GM20431 (cell line): Measurements from ENCODE around the gene ATXN1.

Source experiments
- in situ Hi-C: fragments of 300-500 bp; cut with MseI, MboI; formaldehyde crosslinking; loops from one replicate; pipeline ENCODE4 v1.15.0; 2020; ENCODE audit warnings: low sequenced_read_pairs; ENCODE audit not compliant: unreplicated experiment

ATXN1 gene

GRCh38 chr6:16596616-16597331, 164.5 kb downstream of the ATXN1 start:
- in situ Hi-C loops = no loop called here

- in situ Hi-C loops = no loop called here
These were observed 165.6 kb downstream of the ATXN1 start for GRCh38 chr6:16595514-16596120.

GRCh38 chr6:16594849-16595248, 166.4 kb downstream of the ATXN1 start:
- in situ Hi-C loops = no loop called here

GRCh38 chr6:16592223-16592911, 168.9 kb downstream of the ATXN1 start:
- in situ Hi-C loops = no loop called here

- in situ Hi-C loops = no loop called here
These were observed 169.7 kb downstream of the ATXN1 start for GRCh38 chr6:16591396-16592222.

- in situ Hi-C loops = no loop called here
These were observed 175.5 kb downstream of the ATXN1 start for GRCh38 chr6:16585805-16586204.

- in situ Hi-C loops = no loop called here
These were observed 178.0 kb downstream of the ATXN1 start for GRCh38 chr6:16583144-16583762.

GRCh38 chr6:16582446-16583143, 178.7 kb downstream of the ATXN1 start:
- in situ Hi-C loops = no loop called here

GRCh38 chr6:16578695-16579285, 182.5 kb downstream of the ATXN1 start:
- in situ Hi-C loops = no loop called here

GRCh38 chr6:16576451-16577368, 184.6 kb downstream of the ATXN1 start:
- in situ Hi-C loops = no loop called here

- in situ Hi-C loops = no loop called here
These were observed 185.6 kb downstream of the ATXN1 start for GRCh38 chr6:16575655-16576054.

- in situ Hi-C loops = no loop called here
These were observed 188.3 kb downstream of the ATXN1 start for GRCh38 chr6:16572943-16573342.

GRCh38 chr6:16572317-16572716, 188.9 kb downstream of the ATXN1 start:
- in situ Hi-C loops = no loop called here

- in situ Hi-C loops = no loop called here
These were observed 190.3 kb downstream of the ATXN1 start for GRCh38 chr6:16570946-16571345.

GRCh38 chr6:16570221-16570553, 191.1 kb downstream of the ATXN1 start:
- in situ Hi-C loops = no loop called here

GRCh38 chr6:16568128-16568527, 193.1 kb downstream of the ATXN1 start:
- in situ Hi-C loops = no loop called here

- in situ Hi-C loops = no loop called here
These were observed 194.2 kb downstream of the ATXN1 start for GRCh38 chr6:16567071-16567470.

GRCh38 chr6:16564436-16564835, 196.8 kb downstream of the ATXN1 start:
- in situ Hi-C loops = no loop called here
